ENCODE results near the gene CD27. TPM values are rescaled to one million over a fixed set of nuclear protein-coding genes. Genes with fewer than 3 reads are reported as not detected.
A peak's percentile ranks its signal among the peaks of the same experiment; 100 is the strongest.
"Not testable (repeated sequence)": the region's sequence is repeated elsewhere in the genome, so short reads cannot be mapped to it uniquely, and the experiment has no call there.

Gene CD27
- total and polyA plus RNA-seq, 2 of the 13 experiments (the other 11 are each of a cell fraction or from before 2014, with no cell fraction given): 0.12 TPM; not detected in 1

DNA sequence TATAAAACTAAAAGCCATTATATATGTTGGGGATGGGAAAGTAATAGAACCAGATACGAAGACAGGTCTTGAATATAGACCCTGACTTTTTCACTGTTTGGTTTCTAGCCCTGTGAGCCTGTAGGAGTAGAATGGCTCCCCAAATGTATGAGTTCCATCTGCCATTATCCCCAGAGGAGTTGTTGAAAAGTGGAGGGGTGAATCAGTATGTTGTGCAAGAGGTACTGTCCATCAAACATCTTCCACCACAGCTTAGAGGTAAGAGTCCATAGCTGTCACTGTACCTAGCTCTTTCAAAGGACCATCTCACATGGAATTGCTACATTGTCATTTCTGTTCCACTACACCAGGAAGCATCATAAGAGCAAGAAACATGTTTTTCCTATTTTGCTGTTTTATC, 50.2 kb downstream of the CD27 start (continued):
- TF ChIP-seq, protein P1, sequence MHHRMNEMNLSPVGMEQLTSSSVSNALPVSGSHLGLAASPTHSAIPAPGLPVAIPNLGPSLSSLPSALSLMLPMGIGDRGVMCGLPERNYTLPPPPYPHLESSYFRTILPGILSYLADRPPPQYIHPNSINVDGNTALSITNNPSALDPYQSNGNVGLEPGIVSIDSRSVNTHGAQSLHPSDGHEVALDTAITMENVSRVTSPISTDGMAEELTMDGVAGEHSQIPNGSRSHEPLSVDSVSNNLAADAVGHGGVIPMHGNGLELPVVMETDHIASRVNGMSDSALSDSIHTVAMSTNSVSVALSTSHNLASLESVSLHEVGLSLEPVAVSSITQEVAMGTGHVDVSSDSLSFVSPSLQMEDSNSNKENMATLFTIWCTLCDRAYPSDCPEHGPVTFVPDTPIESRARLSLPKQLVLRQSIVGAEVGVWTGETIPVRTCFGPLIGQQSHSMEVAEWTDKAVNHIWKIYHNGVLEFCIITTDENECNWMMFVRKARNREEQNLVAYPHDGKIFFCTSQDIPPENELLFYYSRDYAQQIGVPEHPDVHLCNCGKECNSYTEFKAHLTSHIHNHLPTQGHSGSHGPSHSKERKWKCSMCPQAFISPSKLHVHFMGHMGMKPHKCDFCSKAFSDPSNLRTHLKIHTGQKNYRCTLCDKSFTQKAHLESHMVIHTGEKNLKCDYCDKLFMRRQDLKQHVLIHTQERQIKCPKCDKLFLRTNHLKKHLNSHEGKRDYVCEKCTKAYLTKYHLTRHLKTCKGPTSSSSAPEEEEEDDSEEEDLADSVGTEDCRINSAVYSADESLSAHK (CRISPR knock-in tag; IDR thresholded peaks at IDR 0.05; ENCODE audit: borderline replicate concordance): no peak

DNA sequence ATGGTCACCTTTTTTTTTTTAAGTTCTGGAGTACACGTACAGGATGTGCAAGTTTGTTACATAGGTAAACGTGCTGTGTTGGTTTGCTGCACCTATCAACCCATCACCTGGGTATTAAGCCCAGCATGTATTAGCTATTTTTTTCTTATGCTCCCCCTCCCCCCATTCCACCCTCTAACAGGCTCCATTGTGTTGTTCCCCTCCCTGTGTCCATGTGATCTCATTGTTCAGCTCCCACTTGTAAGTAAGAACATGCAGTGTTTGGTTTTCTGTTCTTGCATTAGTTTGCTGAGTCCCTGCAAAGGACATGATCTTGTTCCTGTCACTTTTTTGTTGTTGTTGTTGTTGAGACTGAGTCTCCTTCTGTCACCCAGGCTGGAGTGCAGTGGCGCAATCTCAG, 52.5 kb downstream of the CD27 start:
- DNase-seq (ENCODE audit: low spot score); intact Hi-C loops (cut with micrococcal nuclease; ENCODE audit: unreplicated experiment); H3K27me3 ChIP-seq (ENCODE audit: control insufficient read depth in 1 of 2, insufficient read depth in 2 of 2, low read length in 2 of 2); H3K9ac ChIP-seq (ENCODE audit: insufficient read depth, low read depth, low read length); CTCF ChIA-PET (ENCODE audit: low intra/inter-chr PET ratio, low total read pairs); H3K27ac ChIP-seq (ENCODE audit: extremely low read length, insufficient read depth, low read length); in situ Hi-C loops (cut with HindIII; ENCODE audit: extremely low pct_ligation_motif_present, low pct_unique_long_range_greater_than_20kb); H3K9me3 ChIP-seq (ENCODE audit: low read length); H2AFZ ChIP-seq (ENCODE audit: low read length); H3K4me2 ChIP-seq (ENCODE audit: low read depth, low read length); ATAC-seq; FAIRE-seq; BruUV-seq (replicated peaks); H4K20me1 ChIP-seq (ENCODE audit: insufficient read depth, low read length); H3K4me3 ChIP-seq (replicated peaks in 1 of 3; ENCODE audit: insufficient read depth in 1 of 3, low read depth in 2 of 3, low read length in 3 of 3): not testable (repeated sequence)
- POLR2A ChIA-PET: interaction anchor here (1.3 kb wide), 1 partner anchor 37 kb away, joined by 5 read pairs; the partner anchor contains the start of gene GAPDH
- peaks cover 7 to 55% of the 10 kb centered on the region in 2 experiments for H3K36me3 ChIP-seq (replicated peaks in 1 of 2; ENCODE audit: control insufficient read depth in 1 of 2, insufficient read depth in 2 of 2, low read length in 2 of 2)
- peaks cover 60% of the 10 kb centered on the region for H3K79me2 ChIP-seq (ENCODE audit: insufficient read depth, low read length)
- WGBS (ENCODE audit: low lambda C conversion rate): 82% methylated on average over 3 of the region's 3 CpGs
- peaks cover 30% of the 10 kb centered on the region for H3K4me1 ChIP-seq (ENCODE audit: insufficient read depth, low read length)

DNA sequence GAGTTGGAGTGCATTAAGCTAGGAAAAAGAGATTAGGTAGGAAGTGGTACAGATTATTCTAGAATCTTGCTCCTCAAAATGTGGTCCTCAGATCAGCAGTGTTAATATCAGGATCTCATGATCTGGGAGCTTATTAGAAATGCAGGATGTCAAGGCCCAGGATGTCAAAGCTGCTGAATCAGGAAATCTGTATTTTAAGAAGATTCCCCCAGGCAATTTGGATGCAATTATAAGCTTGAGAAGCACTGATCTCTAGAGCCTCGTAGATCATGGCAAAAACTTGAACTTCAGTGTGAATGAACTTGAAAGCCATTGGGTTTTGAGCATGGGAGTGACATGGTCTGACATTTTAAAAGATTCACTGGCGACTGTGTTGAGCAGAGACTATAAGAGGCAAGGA, 55.7 kb downstream of the CD27 start:
- CTCF ChIA-PET (ENCODE audit: low intra/inter-chr PET ratio, low total read pairs): no interaction called here
- POLR2A ChIA-PET: interaction anchor here (1.6 to 1.9 kb wide), 2 partner anchors 34 to 38 kb away, joined by 5 read pairs; partner anchors contain the start of gene GAPDH
- DNase-seq (ENCODE audit: low spot score) (no peak), FAIRE-seq (no peak), ATAC-seq (no peak)
- WGBS (ENCODE audit: low lambda C conversion rate): 94% methylated on average over 2 of the region's 2 CpGs
- TF ChIP-seq MAFK (conservative IDR thresholded peaks at IDR 0.05 in 1 of 2, IDR thresholded peaks at IDR 0.05 in 1 of 2; ENCODE audit: low read length in 2 of 2): peak in 1 of 2 experiments; percentile 10; a peak in 1 of 4 replicates
- no peak for TF ChIP-seq HIVEP1 (CRISPR knock-in tag; IDR thresholded peaks at IDR 0.05)
- no peak overlapping the region for H3K9ac ChIP-seq (ENCODE audit: insufficient read depth, low read depth, low read length)
- H3K4me2 ChIP-seq (ENCODE audit: low read depth, low read length): no peak overlapping the region
- H3K4me1 ChIP-seq (ENCODE audit: insufficient read depth, low read length): peaks cover 19% of the 10 kb centered on the region
- peaks cover 52% of the 10 kb centered on the region for H3K79me2 ChIP-seq (ENCODE audit: insufficient read depth, low read length)
- in situ Hi-C loops (cut with HindIII; ENCODE audit: extremely low pct_ligation_motif_present, low pct_unique_long_range_greater_than_20kb): no loop called here
- H3K4me3 ChIP-seq (replicated peaks in 1 of 3; ENCODE audit: insufficient read depth in 1 of 3, low read depth in 2 of 3, low read length in 3 of 3): no peak overlapping the region
- H2AFZ ChIP-seq (ENCODE audit: low read length): no peak overlapping the region
- no peak overlapping the region for H3K27ac ChIP-seq (ENCODE audit: extremely low read length, insufficient read depth, low read length)
- no TSS peak for BruUV-seq (replicated peaks)
- H4K20me1 ChIP-seq (ENCODE audit: insufficient read depth, low read length): no peaks in the 10 kb centered on the region
- H3K36me3 ChIP-seq (replicated peaks in 1 of 2; ENCODE audit: control insufficient read depth in 1 of 2, insufficient read depth in 2 of 2, low read length in 2 of 2): peaks cover 12 to 58% of the 10 kb centered on the region in 2 experiments
- H3K27me3 ChIP-seq (ENCODE audit: control insufficient read depth in 1 of 2, insufficient read depth in 2 of 2, low read length in 2 of 2): no peaks in the 10 kb centered on the region
- H3K9me3 ChIP-seq (ENCODE audit: low read length): no peaks in the 10 kb centered on the region
- intact Hi-C loops (cut with micrococcal nuclease; ENCODE audit: unreplicated experiment): no loop called here

Other genes with a start within 250 kb of the CD27 start
- 4.3 and 5.8 TPM in 2 replicates for gene CD9, start 244.6 kb upstream of the CD27 start, total RNA-seq (2016; rRNA removed; fragmentation: Illumina TruSeq; extraction: Trizol)
- gene CD9, start 244.6 kb upstream of the CD27 start, polyA plus RNA-seq (2011; rRNA removed): 38.3 and 40.1 TPM in 2 replicates
- 13.1 and 18.9 TPM in 2 replicates for gene PLEKHG6, start 134.3 kb upstream of the CD27 start, total RNA-seq (2016; rRNA removed; fragmentation: Illumina TruSeq; extraction: Trizol)
- 17.0 and 26.8 TPM in 2 replicates for gene PLEKHG6, start 134.3 kb upstream of the CD27 start, polyA plus RNA-seq (2011; rRNA removed)
- 21.9 and 41.5 TPM in 2 replicates for gene TNFRSF1A, start 102.9 kb upstream of the CD27 start, total RNA-seq (2016; rRNA removed; fragmentation: Illumina TruSeq; extraction: Trizol)
- gene TNFRSF1A, start 102.9 kb upstream of the CD27 start, polyA plus RNA-seq (2011; rRNA removed): 41.4 and 61.2 TPM in 2 replicates
- gene SCNN1A, start 69.4 kb upstream of the CD27 start, total RNA-seq (2016; rRNA removed; fragmentation: Illumina TruSeq; extraction: Trizol): 0.63 and 1.5 TPM in 2 replicates
- gene SCNN1A, start 69.4 kb upstream of the CD27 start, polyA plus RNA-seq (2011; rRNA removed): 14.6 and 32.8 TPM in 2 replicates
- gene LTBR, start 60.8 kb upstream of the CD27 start, total RNA-seq (2016; rRNA removed; fragmentation: Illumina TruSeq; extraction: Trizol): 12.1 and 34.8 TPM in 2 replicates
- gene LTBR, start 60.8 kb upstream of the CD27 start, polyA plus RNA-seq (2011; rRNA removed): 31.4 and 39.0 TPM in 2 replicates
- gene TAPBPL, start 7.1 kb downstream of the CD27 start, total RNA-seq (2016; rRNA removed; fragmentation: Illumina TruSeq; extraction: Trizol): 3.2 and 10.0 TPM in 2 replicates
- 14.0 and 14.5 TPM in 2 replicates for gene TAPBPL, start 7.1 kb downstream of the CD27 start, polyA plus RNA-seq (2011; rRNA removed)
- gene VAMP1, start 25.7 kb downstream of the CD27 start, total RNA-seq (2016; rRNA removed; fragmentation: Illumina TruSeq; extraction: Trizol): 0.45 and 2.5 TPM in 2 replicates
- gene VAMP1, start 25.7 kb downstream of the CD27 start, polyA plus RNA-seq (2011; rRNA removed): 7.4 and 8.0 TPM in 2 replicates
- 278 and 343 TPM in 2 replicates for gene MRPL51, start 48.3 kb downstream of the CD27 start, total RNA-seq (2016; rRNA removed; fragmentation: Illumina TruSeq; extraction: Trizol)
- 52.5 and 64.8 TPM in 2 replicates for gene MRPL51, start 48.3 kb downstream of the CD27 start, polyA plus RNA-seq (2011; rRNA removed)
- gene NCAPD2, start 49.1 kb downstream of the CD27 start, total RNA-seq (2016; rRNA removed; fragmentation: Illumina TruSeq; extraction: Trizol): 65.6 and 100 TPM in 2 replicates
- gene NCAPD2, start 49.1 kb downstream of the CD27 start, polyA plus RNA-seq (2011; rRNA removed): 42.8 and 51.1 TPM in 2 replicates
- 3,038 and 4,052 TPM in 2 replicates for gene GAPDH, start 89.6 kb downstream of the CD27 start, total RNA-seq (2016; rRNA removed; fragmentation: Illumina TruSeq; extraction: Trizol)
- 12,395 and 12,722 TPM in 2 replicates for gene GAPDH, start 89.6 kb downstream of the CD27 start, polyA plus RNA-seq (2011; rRNA removed)
- gene IFFO1, start 111.1 kb downstream of the CD27 start, total RNA-seq (2016; rRNA removed; fragmentation: Illumina TruSeq; extraction: Trizol): 7.0 and 12.8 TPM in 2 replicates
- 14.6 and 18.3 TPM in 2 replicates for gene IFFO1, start 111.1 kb downstream of the CD27 start, polyA plus RNA-seq (2011; rRNA removed)
- 50.0 and 56.7 TPM in 2 replicates for gene NOP2, start 123.3 kb downstream of the CD27 start, total RNA-seq (2016; rRNA removed; fragmentation: Illumina TruSeq; extraction: Trizol)
- gene NOP2, start 123.3 kb downstream of the CD27 start, polyA plus RNA-seq (2011; rRNA removed): 47.3 and 52.9 TPM in 2 replicates
- gene CHD4, start 162.4 kb downstream of the CD27 start, total RNA-seq (2016; rRNA removed; fragmentation: Illumina TruSeq; extraction: Trizol): 148 and 156 TPM in 2 replicates
- 76.2 and 82.8 TPM in 2 replicates for gene CHD4, start 162.4 kb downstream of the CD27 start, polyA plus RNA-seq (2011; rRNA removed)
- 0.07 and 0.09 TPM in 2 replicates for gene LPAR5, start 191.0 kb downstream of the CD27 start, total RNA-seq (2016; rRNA removed; fragmentation: Illumina TruSeq; extraction: Trizol)
- 0.17 and 0.32 TPM in 2 replicates for gene LPAR5, start 191.0 kb downstream of the CD27 start, polyA plus RNA-seq (2011; rRNA removed)
- not detected in 2 replicates for gene ACRBP, start 202.5 kb downstream of the CD27 start, total RNA-seq (2016; rRNA removed; fragmentation: Illumina TruSeq; extraction: Trizol)
- gene ACRBP, start 202.5 kb downstream of the CD27 start, polyA plus RNA-seq (2011; rRNA removed): 0.37 and 0.46 TPM in 2 replicates
- 12.7 and 14.4 TPM in 2 replicates for gene ING4, start 218.2 kb downstream of the CD27 start, total RNA-seq (2016; rRNA removed; fragmentation: Illumina TruSeq; extraction: Trizol)
- 32.4 and 34.2 TPM in 2 replicates for gene ING4, start 218.2 kb downstream of the CD27 start, polyA plus RNA-seq (2011; rRNA removed)
- gene ZNF384, start 244.4 kb downstream of the CD27 start, total RNA-seq (2016; rRNA removed; fragmentation: Illumina TruSeq; extraction: Trizol): 23.6 and 24.1 TPM in 2 replicates
- gene ZNF384, start 244.4 kb downstream of the CD27 start, polyA plus RNA-seq (2011; rRNA removed): 54.3 and 55.3 TPM in 2 replicates